GM12878 (cell line): ENCODE measurements around the gene PAX5. TPM values are rescaled to one million over a fixed set of nuclear protein-coding genes. Genes with fewer than 3 reads are reported as not detected.

Source experiments
- ATAC-seq: fragments of 200-7000 bp; cut with Tn5 transposase; 3 replicates; pipeline ENCODE4 v1.9.1; 2020; ENCODE audit warnings: mild to moderate bottlenecking, moderate library complexity
- BruUV-seq: library from RNA; stranded (reverse); fragments of 400-500 nt; replicated peaks from 2 replicates; lab custom pipeline; 2021; lab: Mats Ljungman, UMichigan
- CTCF ChIA-PET: fragments of 300-600 bp; sonication (Branson Sonifier 250); formaldehyde crosslinking; extraction: SDS; loops from one replicate; lab custom pipeline; 2021; ENCODE audit warnings: inconsistent platforms; lab: Yijun Ruan, JAX
- POLR2A ChIA-PET: fragments of 350-600 bp; formaldehyde crosslinking; extraction: SDS; loops from one replicate; lab custom pipeline; 2021; ENCODE audit warnings: inconsistent platforms; lab: Charles Lee
- RAD21 ChIA-PET: fragments of 300-600 bp; sonication (Branson Sonifier 250); formaldehyde crosslinking; loops from one replicate; lab custom pipeline; 2023; ENCODE audit warnings: antibody characterized with exemption; ENCODE audit not compliant: unreplicated experiment; lab: Charles Lee
- SMC1A ChIA-PET: fragments of 300-600 bp; sonication (Branson Sonifier 250); formaldehyde crosslinking; loops from one replicate; lab custom pipeline; 2023; ENCODE audit not compliant: unreplicated experiment, uncharacterized antibody; lab: Charles Lee
- DNase-seq: peaks from one replicate; pipeline ENCODE4 v3.0.0-alpha.2; 2011; ENCODE audit warnings: low read depth, low spot score
- FAIRE-seq: peaks from 3 replicates; lab custom pipeline; 2011; peaks lifted over from hg19 to GRCh38; lab: Jason Lieb, UNC
- H2AFZ ChIP-seq: 2 replicates; pipeline ENCODE4 v1.6.0; 2011; ENCODE audit warnings: low read depth, low read length, control low read depth; ENCODE audit not compliant: control insufficient read depth
- H3K27ac ChIP-seq: 2 replicates; pipeline ENCODE4 v1.5.1; 2011; ENCODE audit warnings: control low read depth; ENCODE audit not compliant: control insufficient read depth, insufficient read depth
- H3K27me3 ChIP-seq, 2 experiments: replicated peaks in 1 of 2; 2 replicates each; pipeline versions ENCODE4 v1.6.0 to v1.6.1; 2011; ENCODE audit warnings: low read length in 1 of 2; ENCODE audit not compliant: control insufficient read depth in 2 of 2, insufficient read depth in 2 of 2
- H3K36me3 ChIP-seq, 2 experiments: 2 replicates each; pipeline ENCODE4 v1.5.1; 2011; ENCODE audit warnings: low read length in 1 of 2; ENCODE audit not compliant: control insufficient read depth in 2 of 2, insufficient read depth in 2 of 2
- H3K4me1 ChIP-seq: 2 replicates; pipeline ENCODE4 v1.6.1; 2011; ENCODE audit warnings: mild to moderate bottlenecking, low read length, moderate library complexity, mixed read lengths; ENCODE audit not compliant: control insufficient read depth, insufficient read depth
- H3K4me2 ChIP-seq: 2 replicates; pipeline ENCODE4 v1.6.0; 2011; ENCODE audit warnings: control low read depth; ENCODE audit not compliant: control insufficient read depth, insufficient read depth
- H3K4me3 ChIP-seq: fragments of 200-600 bp; sonication (generic); 2 replicates; pipeline ENCODE4 v1.5.1; 2016
- H3K79me2 ChIP-seq: 2 replicates; pipeline ENCODE4 v1.6.0; 2011; ENCODE audit warnings: low read length; ENCODE audit not compliant: control insufficient read depth, insufficient read depth
- H3K9ac ChIP-seq: 2 replicates; pipeline ENCODE4 v1.8.0; 2011; ENCODE audit warnings: low read length, control low read depth, mixed read lengths; ENCODE audit not compliant: control insufficient read depth, insufficient read depth
- H3K9me3 ChIP-seq: replicated peaks from 3 replicates; pipeline ENCODE4 v1.5.1; 2011; ENCODE audit warnings: mild to moderate bottlenecking, low read length; ENCODE audit not compliant: control insufficient read depth, insufficient read depth
- H4K20me1 ChIP-seq: 2 replicates; pipeline ENCODE4 v1.6.0; 2011; ENCODE audit not compliant: control insufficient read depth, insufficient read depth
- E4F1 ChIP-seq: fragments of 450-650 bp; IDR thresholded peaks from 2 replicates; pipeline ENCODE4 v1.6.1; 2018; ENCODE audit warnings: borderline replicate concordance, mild to moderate bottlenecking; ENCODE audit not compliant: partially characterized antibody
- IKZF1 ChIP-seq: fragments of 450-650 bp; conservative IDR thresholded peaks from 2 replicates; pipeline ENCODE4 v1.6.1; 2017; ENCODE audit warnings: antibody characterized with exemption, mild to moderate bottlenecking
- IRF5 ChIP-seq: fragments of 450-650 bp; IDR thresholded peaks from 2 replicates; pipeline ENCODE4 v1.6.1; 2017; ENCODE audit warnings: borderline replicate concordance
- NFIC ChIP-seq: IDR thresholded peaks from 2 replicates; pipeline ENCODE4 v1.6.1; 2012; ENCODE audit warnings: low read depth, mild to moderate bottlenecking, inconsistent platforms, low read length, moderate library complexity
- TAF1 ChIP-seq: IDR thresholded peaks from 2 replicates; pipeline ENCODE4 v1.6.1; 2011; ENCODE audit warnings: mild to moderate bottlenecking, low read depth, low read length, borderline replicate concordance
- WGBS: methylation state at CpG from one replicate; pipeline ENCODE4 v1.1.6; 2016; ENCODE audit warnings: low lambda C conversion rate; ENCODE audit not compliant: insufficient replicate concordance, insufficient coverage; ENCODE audit errors: missing lambda C conversion rate; 5-methylcytosine and 5-hydroxymethylcytosine counted together
- in situ Hi-C: fragments of 300-500 bp; cut with MboI; formaldehyde crosslinking; loops from 9 replicates; pipeline ENCODE4 v1.14.3; 2018; ENCODE audit warnings: mixed read lengths
- intact Hi-C: fragments of 100-400 bp; cut with micrococcal nuclease; formaldehyde crosslinking; loops from one replicate; pipeline ENCODE4 v1.14.2; 2022; ENCODE audit not compliant: unreplicated experiment
- polyA plus RNA-seq, 11 experiments: library from polyadenylated mRNA; depleted of rRNA in 4 of 11; unstranded in 6 of 11; stranded (reverse) in 5 of 11; fragments of >200 nt; fragmentation: Nextera tagmentation in 4 of 11; fragmentation: Illumina TruSeq in 1 of 11; extraction: Ambion mirVana in 4 of 11; extraction: Trizol in 1 of 11; gene quantifications; 1 replicate in 1 of 11; 2 replicates in 10 of 11; pipeline versions ENCODE4 v1.2.1 to v1.2.3, GENCODE V29; 2011 to 2016; ENCODE audit warnings: inconsistent platforms in 2 of 11, missing spikeins in 2 of 11, low read depth in 1 of 11
- total RNA-seq, 4 experiments: library from RNA; depleted of rRNA in 3 of 4; stranded (reverse); fragments of >200 nt in 3 of 4; fragmentation: Illumina TruSeq in 1 of 4; extraction: Trizol in 1 of 4; gene quantifications; 2 replicates each; pipeline versions ENCODE4 v1.2.1 to v1.2.3, GENCODE V29; 2013 to 2021

PAX5 gene
- total and polyA plus RNA-seq, 10 of the 15 experiments (the other 5 are each of a cell fraction or from before 2014, with no cell fraction given): 2.2 to 123 (median 31.9) TPM

DNA sequence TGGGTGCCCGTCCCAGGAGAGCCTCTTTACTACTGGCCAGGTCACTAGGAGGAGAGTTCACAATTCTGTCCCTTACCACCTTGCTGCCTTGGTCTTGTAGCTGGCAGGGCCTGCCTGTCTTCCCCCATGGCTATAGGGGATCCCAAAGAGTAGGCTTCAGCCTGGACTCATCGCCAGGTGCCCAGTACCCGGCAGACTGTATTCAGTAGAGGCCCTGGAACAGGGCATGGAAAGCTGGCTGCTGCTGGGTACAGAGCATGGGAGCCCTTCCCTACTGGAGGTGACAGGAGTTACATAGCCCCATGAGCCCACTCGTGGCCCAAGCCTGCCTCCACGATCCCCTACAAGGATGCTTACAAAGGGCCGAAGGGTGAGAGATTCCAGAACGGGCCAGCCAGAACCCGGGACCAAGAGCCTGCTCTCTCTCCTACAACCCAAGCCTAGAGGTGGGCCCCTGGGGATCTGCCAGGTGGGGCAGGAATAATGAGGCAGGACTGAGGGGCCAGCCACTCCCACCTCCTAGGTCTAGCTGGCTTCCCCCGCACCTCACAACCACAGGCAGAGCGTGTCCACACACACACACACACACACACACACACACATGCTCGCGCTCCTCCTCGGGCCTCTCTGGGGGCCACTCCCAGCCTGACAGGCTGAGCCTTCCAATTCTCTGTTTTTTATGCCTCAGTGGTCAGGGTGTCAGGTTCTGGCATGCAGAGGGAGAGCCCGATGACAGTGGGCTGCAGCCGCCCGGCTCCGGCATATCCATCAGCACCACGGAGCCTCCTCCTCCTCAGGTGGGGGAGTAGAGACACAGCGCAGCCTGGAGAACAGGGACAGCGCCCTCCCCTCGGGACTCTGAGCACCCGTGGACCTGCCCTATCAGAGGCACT is 186.0 kb downstream of the PAX5 start:
- in situ Hi-C loops (no loop called here), intact Hi-C loops (no loop called here)
- ChIA-PET RAD21 (no interaction called here), SMC1A (no interaction called here), CTCF (no interaction called here), POLR2A (no interaction called here)
- Histone ChIP-seq H3K9ac (no peak overlapping the region), H3K36me3 (peaks cover 41 to 51% of the 10 kb centered on the region in 2 experiments), H3K79me2 (no peaks in the 10 kb centered on the region), H3K4me1 (peaks cover 11% of the 10 kb centered on the region; the same call in 1 of the 2 replicates), H3K9me3 (no peaks in the 10 kb centered on the region), H3K27me3 (no peaks in the 10 kb centered on the region), H2AFZ (no peak overlapping the region), H4K20me1 (peaks cover 4% of the 10 kb centered on the region; the same call in 1 of the 2 replicates), H3K4me3 (no peak overlapping the region), H3K27ac (no peak overlapping the region), H3K4me2 (no peak overlapping the region)
- BruUV-seq: no TSS peak
- FAIRE-seq: no peak
- no peak for TF ChIP-seq NFIC
- TF ChIP-seq E4F1: no peak
- TF ChIP-seq IKZF1: no peak
- no peak for TF ChIP-seq IRF5
- TF ChIP-seq TAF1: no peak
- no peak for ATAC-seq
- no peak for DNase-seq
- WGBS: 77% methylated on average over 21 of the region's 22 CpGs
